Fibroblast of peridontal ligament (primary cell): ENCODE measurements around the gene VPS50.
"Not testable (repeated sequence)": the region's sequence is repeated elsewhere in the genome, so short reads cannot be mapped to it uniquely, and the experiment has no call there.

ENCODE experiments used
- DNase-seq: peaks from one replicate; pipeline ENCODE4 v3.0.0-alpha.2; 2010; ENCODE audit errors: extremely low read depth

VPS50 gene

DNA sequence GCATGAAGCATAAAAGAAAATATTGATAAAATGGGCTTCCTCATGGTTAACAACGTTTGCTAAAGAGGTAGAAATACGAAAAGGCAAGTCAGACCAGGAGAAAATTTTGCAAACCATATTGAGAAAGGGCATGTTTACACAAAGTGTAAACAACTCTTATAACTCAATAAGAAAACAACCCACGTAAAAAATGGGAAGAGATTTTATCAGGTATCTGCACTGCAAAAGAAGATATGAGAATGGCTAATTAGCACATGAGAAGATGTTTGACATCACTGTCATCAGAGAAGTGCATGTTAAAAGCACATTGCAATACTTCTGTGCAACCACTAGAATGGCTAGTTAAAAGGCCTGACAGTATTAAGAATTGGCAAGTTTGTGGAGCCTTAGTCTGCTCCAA is 99.5 kb downstream of the VPS50 start:
- no peak for DNase-seq

- DNase-seq, result no peak
Observed at GRCh38 chr7:93332172-93332571, 100.0 kb downstream of the VPS50 start.

DNA sequence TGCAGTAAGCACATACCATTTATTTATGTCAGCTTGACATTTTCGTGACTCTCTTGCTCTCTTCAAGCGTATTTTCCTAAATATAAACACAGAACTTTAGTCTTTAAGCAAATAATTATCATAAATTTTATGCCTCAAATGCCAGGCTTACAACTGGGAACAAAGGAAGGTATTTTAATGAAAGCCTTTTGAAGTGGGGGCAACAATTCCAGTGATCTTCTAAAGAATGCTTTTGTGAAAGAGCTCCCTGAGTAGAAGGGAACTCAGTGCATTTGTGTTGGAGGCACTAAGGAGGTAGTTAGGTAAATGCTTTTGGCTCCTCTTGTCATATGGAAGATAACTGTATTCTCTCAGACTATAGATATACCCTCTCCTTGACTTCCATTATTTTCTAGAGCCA is 104.9 kb downstream of the VPS50 start:
- DNase-seq, result no peak

DNA sequence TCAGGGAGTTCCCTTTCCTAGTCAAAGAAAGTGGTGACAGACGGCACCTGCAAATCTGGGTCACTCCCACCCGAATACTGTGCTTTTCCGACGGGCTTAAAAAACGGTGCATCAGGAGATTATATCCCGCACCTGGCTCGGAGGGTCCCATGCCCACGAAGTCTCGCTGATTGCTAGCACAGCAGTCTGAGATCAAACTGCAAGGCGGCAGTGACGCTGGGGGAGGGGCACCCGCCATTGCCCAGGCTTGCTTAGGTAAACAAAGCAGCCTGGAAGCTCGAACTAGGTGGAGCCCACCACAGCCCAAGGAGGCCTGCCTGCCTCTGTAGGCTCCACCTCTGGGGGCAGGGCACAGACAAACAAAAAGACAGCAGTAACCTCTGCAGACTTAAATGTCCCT is 110.0 kb downstream of the VPS50 start:
- DNase-seq, result not testable (repeated sequence)

- no peak for DNase-seq
Observed at GRCh38 chr7:93350338-93350737, 118.2 kb downstream of the VPS50 start.

GRCh38 chr7:93352881-93353280 is 120.7 kb downstream of the VPS50 start:
- no peak for DNase-seq

- no peak for DNase-seq
Observed at GRCh38 chr7:93354815-93355214, 122.6 kb downstream of the VPS50 start.

GRCh38 chr7:93359520-93360198 is 127.5 kb downstream of the VPS50 start:
- DNase-seq, result no peak

- DNase-seq, result no peak
Observed at GRCh38 chr7:93361853-93362252, 129.7 kb downstream of the VPS50 start.

GRCh38 chr7:93364806-93365205 is 132.6 kb downstream of the VPS50 start:
- DNase-seq, result no peak

- DNase-seq, result no peak
Observed at GRCh38 chr7:93365341-93365740, 133.2 kb downstream of the VPS50 start.

GRCh38 chr7:93366816-93367215 is 134.7 kb downstream of the VPS50 start:
- no peak for DNase-seq

DNA sequence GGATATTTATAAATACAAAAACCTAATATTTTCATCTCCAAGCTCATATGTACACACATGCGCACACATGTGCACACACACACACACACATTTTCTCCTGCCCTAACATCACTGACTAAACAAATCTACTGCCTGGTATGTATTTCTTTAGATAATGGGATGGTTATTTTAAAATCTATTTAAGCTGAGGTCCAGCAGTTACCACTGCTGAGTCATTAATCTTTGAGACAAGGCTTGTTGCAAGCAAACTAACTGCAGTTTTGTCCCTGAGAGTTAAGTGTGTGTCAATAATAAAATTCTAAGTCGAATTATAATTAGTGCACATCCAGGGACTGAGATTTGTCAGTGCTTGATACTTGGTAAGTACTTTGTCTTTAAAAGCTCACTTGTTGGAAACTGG is 135.1 kb downstream of the VPS50 start:
- no peak for DNase-seq

GRCh38 chr7:93370937-93371336 is 138.8 kb downstream of the VPS50 start:
- not testable (repeated sequence) for DNase-seq

DNA sequence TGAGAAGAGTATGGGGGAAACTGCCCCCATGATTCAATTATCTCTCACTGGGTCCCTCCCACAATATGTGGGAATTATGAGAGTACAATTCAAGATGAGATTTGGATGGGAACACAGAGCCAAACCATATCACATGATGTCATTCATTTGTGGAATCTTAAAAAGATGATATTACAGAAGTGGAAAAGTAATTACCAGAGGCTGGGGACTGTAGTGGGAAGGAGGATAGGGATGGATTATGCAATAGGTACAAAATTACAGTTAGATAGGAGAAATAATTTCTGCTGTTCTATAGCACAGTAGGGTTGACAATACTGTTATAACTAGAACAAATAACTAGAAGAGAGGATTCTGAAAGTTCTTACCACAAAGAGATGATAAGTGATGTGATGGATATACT is 141.4 kb downstream of the VPS50 start:
- no peak for DNase-seq

- peak; percentile 57 for DNase-seq
Observed at GRCh38 chr7:93374345-93374940, 142.3 kb downstream of the VPS50 start.

- no peak for DNase-seq
Observed at GRCh38 chr7:93375603-93376002, 143.4 kb downstream of the VPS50 start.

DNA sequence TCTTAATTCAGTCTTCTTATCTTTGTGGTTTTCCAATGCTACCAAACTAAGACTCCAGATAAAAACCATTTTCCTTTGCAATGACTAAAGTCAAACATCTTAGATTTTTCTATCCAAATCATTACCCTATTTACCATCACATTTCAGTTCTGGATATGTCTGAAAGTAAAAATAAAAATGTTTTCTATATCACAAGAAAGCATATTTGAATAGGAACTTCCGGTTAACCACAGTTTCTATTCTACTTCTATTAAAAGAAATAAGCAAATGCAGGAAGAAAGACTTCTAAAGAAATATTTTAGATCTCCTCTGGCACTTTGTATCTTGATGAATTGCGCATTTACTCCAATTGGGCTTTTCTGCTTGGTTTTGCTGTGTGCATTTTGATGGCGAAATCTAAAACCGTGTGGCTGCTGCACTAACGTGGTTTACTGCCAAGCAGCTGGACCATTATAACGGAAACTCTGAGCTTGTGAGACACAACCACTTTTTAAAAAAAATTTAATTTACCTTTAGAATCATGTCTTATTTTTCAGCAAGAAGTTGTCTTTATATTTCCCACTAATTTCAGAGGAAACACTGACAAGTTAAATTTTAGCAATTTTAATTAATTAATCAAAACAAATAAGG is 146.1 kb downstream of the VPS50 start:
- DNase-seq, result peak; percentile 14

DNA sequence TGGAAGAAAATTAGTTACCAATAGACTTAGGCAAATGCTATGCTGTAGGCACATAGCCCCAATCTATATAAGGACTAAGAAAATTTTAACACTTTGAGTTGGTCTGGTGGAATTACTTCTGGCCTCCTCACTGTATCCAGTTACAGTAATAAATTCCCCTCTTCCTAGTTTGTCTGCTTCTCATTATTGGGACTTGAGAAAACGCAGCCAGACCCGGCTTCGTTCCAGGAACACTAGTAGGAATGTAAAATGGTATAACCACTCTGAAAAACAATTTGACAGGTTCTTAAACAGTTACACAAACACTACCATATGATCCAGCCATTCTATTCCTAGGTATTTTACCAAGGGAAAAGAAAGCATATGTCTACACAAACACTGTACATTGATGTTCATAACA is 150.2 kb downstream of the VPS50 start:
- peak; percentile 42 for DNase-seq

- DNase-seq, result no peak
Observed at GRCh38 chr7:93390660-93391059, 158.5 kb downstream of the VPS50 start.

DNA sequence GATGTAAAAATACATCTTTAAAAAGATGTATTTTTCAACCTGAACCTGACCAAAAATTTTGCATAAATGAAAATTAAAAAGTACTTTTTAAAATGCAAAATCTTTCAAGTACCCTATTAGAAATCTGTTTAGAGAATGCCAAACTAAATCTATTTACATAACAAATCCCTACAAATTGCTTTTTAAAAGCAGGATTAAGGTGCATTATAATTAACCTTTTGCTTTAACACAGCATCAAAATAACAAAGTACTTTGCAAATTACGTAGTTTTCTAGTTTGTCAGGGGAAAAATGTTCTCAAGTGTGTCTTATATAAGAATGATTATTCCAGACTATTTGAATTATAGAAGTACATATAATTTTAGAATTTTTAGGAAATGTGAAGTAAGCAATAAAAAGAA is 160.8 kb downstream of the VPS50 start:
- no peak for DNase-seq

DNA sequence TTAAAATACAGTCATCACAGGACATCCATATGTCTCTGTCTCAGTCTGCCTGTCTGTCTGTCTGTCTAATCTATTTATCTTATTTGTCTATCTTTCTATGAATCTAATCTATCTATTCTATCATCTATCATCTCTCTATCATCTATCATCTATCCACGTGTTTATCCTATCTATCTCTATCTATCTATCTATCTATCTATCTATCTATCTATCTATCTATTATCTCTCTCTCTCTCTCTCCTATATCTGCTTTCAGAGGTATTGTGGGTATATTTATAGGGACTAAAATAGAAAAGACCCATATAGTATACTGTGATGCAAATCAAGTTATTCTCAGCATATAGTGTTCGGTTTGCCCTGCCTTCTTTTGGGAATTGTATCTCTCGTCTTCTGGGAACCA is 167.5 kb downstream of the VPS50 start:
- no peak for DNase-seq

- no peak for DNase-seq
Observed at GRCh38 chr7:93402944-93403343, 170.8 kb downstream of the VPS50 start.
